Right lobe of liver (tissue), 4 donors: ENCODE results near the gene KLK8.

Experiments used
- POLR2A ChIP-seq: fragments of 450-650 bp; IDR thresholded peaks from one replicate; pipeline ENCODE4 v1.6.1; 2017; ENCODE audit warnings: antibody characterized with exemption, mild to moderate bottlenecking
- TF ChIP-seq, protein P1 (sequence below), 4 donors: fragments of 200-600 bp in 3 of 4; fragments of 450-650 bp in 1 of 4; IDR thresholded peaks; one replicate each; pipeline versions ENCODE4 v1.5.1 to v1.8.0; 2016 to 2022; ENCODE audit warnings: antibody characterized with exemption in 4 of 4, mild to moderate bottlenecking in 2 of 4
- donor health status: DM: no; HTN: no; CAD: no.
- donor health status: DM: no; HTN: no; CAD: no.
- donor health status: DM: no; HTN: yes; CAD: no.

DNA sequence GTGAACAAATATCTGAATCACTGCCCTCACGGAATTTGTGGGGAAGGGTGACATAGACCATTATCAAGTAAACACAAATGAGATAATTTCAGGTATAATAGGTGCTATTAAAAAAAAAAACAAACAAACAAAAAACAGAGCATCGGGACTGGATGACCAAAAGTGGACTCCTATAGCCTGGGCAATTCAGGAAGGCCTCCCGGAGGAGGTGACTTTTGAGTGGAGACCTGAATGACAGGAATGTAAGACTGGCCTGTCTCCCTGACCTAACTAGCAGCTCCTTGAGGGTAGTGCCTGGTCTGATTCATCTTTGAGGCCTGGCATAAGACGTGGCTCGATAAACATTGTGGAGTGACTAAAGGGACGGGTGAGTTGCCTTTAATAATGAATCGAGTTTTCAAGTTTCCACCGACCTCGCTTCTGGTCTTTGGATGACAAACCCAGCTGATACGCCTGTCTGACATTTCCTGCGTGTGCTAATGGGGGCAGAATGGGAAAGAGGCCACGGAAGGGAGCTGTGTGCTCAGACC is 11.3 kb upstream of the KLK8 start:
- TF ChIP-seq, protein P1, sequence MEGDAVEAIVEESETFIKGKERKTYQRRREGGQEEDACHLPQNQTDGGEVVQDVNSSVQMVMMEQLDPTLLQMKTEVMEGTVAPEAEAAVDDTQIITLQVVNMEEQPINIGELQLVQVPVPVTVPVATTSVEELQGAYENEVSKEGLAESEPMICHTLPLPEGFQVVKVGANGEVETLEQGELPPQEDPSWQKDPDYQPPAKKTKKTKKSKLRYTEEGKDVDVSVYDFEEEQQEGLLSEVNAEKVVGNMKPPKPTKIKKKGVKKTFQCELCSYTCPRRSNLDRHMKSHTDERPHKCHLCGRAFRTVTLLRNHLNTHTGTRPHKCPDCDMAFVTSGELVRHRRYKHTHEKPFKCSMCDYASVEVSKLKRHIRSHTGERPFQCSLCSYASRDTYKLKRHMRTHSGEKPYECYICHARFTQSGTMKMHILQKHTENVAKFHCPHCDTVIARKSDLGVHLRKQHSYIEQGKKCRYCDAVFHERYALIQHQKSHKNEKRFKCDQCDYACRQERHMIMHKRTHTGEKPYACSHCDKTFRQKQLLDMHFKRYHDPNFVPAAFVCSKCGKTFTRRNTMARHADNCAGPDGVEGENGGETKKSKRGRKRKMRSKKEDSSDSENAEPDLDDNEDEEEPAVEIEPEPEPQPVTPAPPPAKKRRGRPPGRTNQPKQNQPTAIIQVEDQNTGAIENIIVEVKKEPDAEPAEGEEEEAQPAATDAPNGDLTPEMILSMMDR (IDR thresholded peaks at IDR 0.05) = no peak
- no peak for TF ChIP-seq POLR2A
